Naive B cell (primary cell): ENCODE results near the gene B3GNT3. TPM values are rescaled to one million over a fixed set of nuclear protein-coding genes. Genes with fewer than 3 reads are reported as not detected.

Experiments used
- ATAC-seq, 2 donors: fragments of 150-1000 bp; cut with Tn5 transposase; 2 replicates each; pipeline ENCODE4 v1.10.0; 2021; ENCODE audit warnings: low read depth in 2 of 2, mild to moderate bottlenecking in 2 of 2, moderate library complexity in 2 of 2
- DNase-seq: peaks from one replicate; pipeline ENCODE4 v3.0.0; 2022
- H3K27ac Mint-ChIP-seq, 6 donors: one replicate each; pipeline ENCODE4 v1.8.0; 2020 to 2022; ENCODE audit warnings: mild to moderate bottlenecking in 6 of 6, mixed read lengths in 6 of 6, moderate library complexity in 5 of 6, inconsistent platforms in 2 of 6
- H3K27me3 Mint-ChIP-seq, 3 donors: one replicate each; pipeline ENCODE4 v1.8.0; 2021 to 2022; ENCODE audit warnings: mixed read lengths in 3 of 3, mild to moderate bottlenecking in 1 of 3
- H3K36me3 Mint-ChIP-seq, 2 donors: one replicate each; pipeline ENCODE4 v1.8.0; 2020 to 2022; ENCODE audit warnings: mixed read lengths in 2 of 2, inconsistent platforms in 1 of 2, mild to moderate bottlenecking in 1 of 2
- H3K4me1 Mint-ChIP-seq, 3 donors: one replicate each; pipeline ENCODE4 v1.8.0; 2020 to 2022; ENCODE audit warnings: mixed read lengths in 3 of 3, inconsistent platforms in 1 of 3, mild to moderate bottlenecking in 1 of 3, moderate library complexity in 1 of 3
- H3K4me3 Mint-ChIP-seq, 8 donors: one replicate each; pipeline ENCODE4 v1.8.0; 2020 to 2022; ENCODE audit warnings: mild to moderate bottlenecking in 8 of 8, mixed read lengths in 8 of 8, moderate library complexity in 8 of 8, inconsistent platforms in 2 of 8
- H3K9me3 Mint-ChIP-seq, 7 donors: one replicate each; pipeline ENCODE4 v1.8.0; 2020 to 2022; ENCODE audit warnings: mixed read lengths in 7 of 7, mild to moderate bottlenecking in 5 of 7, inconsistent platforms in 2 of 7, moderate library complexity in 1 of 7
- polyA plus RNA-seq, 6 donors: library from polyadenylated mRNA; unstranded; fragments of 300-500 nt; fragmentation: Illumina TruSeq; gene quantifications; one replicate each; pipeline ENCODE4 v1.2.3, GENCODE V29; 2021; ENCODE audit warnings: low read depth in 6 of 6

Gene B3GNT3
- polyA plus RNA-seq, 6 donors from 2014 or later = not detected

DNA sequence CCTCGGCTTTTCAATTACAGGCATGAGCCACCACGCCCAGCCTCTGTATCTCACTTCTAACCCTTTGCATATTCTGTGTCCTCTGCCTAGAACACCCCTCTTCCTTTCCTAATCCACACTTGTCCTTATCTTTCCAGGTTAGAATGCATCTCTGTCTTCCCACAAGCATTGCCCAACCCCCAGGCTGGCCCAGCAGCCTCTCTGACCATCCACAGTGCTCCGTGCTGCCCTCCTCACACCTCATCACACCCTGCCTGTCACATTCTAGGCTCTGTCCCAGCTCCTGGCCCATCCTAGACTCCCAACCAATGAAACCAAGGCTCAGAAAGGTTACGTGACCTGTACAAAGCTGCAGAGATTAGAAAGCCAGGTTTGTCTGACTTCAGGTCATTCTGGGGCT lies 41.6 kb downstream of the B3GNT3 start:
- Mint-ChIP-seq H3K4me1 (peaks cover 8 to 11% (median 11%) of the 10 kb centered on the region in 3 donors), H3K9me3 (no peaks in the 10 kb centered on the region), H3K4me3 (peak overlapping the region in 1 of 8 donors; percentile 12), H3K36me3 (peaks cover 24 to 45% of the 10 kb centered on the region in 2 donors), H3K27ac (peak overlapping the region in 1 of 6 donors; percentile 92), H3K27me3 (no peaks in the 10 kb centered on the region)
- ATAC-seq (no peak), DNase-seq (no peak)

DNA sequence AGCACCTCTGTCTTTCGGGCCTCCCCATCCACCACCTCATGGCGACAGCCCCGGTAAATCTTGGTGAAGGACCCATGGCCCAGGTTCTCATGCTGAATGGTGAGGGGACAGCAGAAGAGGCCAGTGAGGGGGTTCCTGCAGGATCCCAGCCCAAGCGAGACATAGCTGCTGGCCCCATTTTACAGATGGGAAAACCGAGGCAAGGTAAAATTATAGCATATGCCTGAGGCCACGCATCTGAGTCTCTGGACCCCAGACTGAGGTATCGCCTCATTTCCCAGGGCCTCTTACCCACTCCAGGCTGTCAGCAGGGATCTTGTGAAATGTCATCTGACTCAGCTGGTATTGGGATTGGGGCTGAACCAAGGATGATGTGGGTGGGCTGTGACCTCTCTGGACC lies 43.0 kb downstream of the B3GNT3 start:
- H3K4me3 Mint-ChIP-seq = no peak overlapping the region
- no peaks in the 10 kb centered on the region for H3K27me3 Mint-ChIP-seq
- H3K9me3 Mint-ChIP-seq = no peaks in the 10 kb centered on the region
- H3K4me1 Mint-ChIP-seq = peaks cover 11 to 12% (median 11%) of the 10 kb centered on the region in 3 donors
- no peak for DNase-seq
- ATAC-seq = no peak
- H3K27ac Mint-ChIP-seq = peak overlapping the region in 1 of 6 donors; percentile 90
- peaks cover 20 to 40% of the 10 kb centered on the region in 2 donors for H3K36me3 Mint-ChIP-seq

DNA sequence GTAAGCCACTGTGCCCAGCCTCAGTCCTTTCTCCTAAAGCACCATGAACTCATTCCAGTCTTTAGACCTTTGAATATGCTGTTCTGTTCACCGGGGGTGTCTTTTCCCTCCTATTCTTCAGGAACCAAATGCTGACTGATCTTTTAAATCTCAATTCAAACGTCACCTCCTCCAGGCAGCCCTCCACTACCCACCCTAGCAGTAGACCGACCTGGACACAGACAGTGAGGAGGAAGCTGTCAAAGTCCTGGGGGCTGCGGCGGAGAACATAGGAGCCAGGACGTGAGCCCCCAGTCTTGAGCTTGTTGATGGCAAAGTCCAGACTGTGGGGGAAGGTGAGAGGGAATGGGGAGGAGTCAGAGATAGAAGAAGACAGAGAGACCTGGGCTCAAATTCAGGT lies 45.1 kb downstream of the B3GNT3 start:
- Mint-ChIP-seq H3K36me3 (peaks cover 20 to 38% of the 10 kb centered on the region in 2 donors), H3K27ac (peak overlapping the region in 2 of 6 donors; percentile 19 to 54), H3K4me1 (peaks cover 24 to 26% (median 25%) of the 10 kb centered on the region in 3 donors), H3K27me3 (no peaks in the 10 kb centered on the region), H3K9me3 (no peaks in the 10 kb centered on the region), H3K4me3 (no peak overlapping the region)
- ATAC-seq = no peak
- no peak for DNase-seq

DNA sequence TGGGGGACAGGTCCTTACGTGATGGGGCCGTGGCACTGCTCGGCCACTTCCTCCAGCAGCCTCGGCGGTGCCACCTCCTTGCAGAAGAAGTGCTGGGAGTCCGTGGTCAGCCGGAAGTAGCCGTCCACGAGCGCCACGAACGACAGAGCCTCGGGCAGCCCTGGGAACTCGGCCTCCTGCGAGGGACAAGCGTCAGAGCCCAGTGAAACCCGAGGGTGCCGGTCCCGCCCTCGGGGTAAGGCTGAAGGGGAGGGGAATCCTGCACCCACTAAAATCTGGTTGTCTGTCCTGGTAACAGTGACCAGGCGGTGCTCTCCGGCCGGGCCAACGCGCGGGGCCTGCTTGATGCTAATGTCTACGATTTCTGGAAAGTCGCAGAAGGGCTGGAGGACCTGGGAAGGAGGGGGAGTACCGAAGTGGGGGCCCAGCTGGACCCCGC lies 46.5 kb downstream of the B3GNT3 start:
- Mint-ChIP-seq H3K4me3 (no peak overlapping the region), H3K36me3 (peaks cover 10 to 25% of the 10 kb centered on the region in 2 donors), H3K27ac (peak overlapping the region in 2 of 6 donors; percentile 1 to 94), H3K4me1 (peaks cover 25 to 35% (median 34%) of the 10 kb centered on the region in 3 donors), H3K9me3 (no peaks in the 10 kb centered on the region), H3K27me3 (no peaks in the 10 kb centered on the region)
- ATAC-seq = no peak
- DNase-seq = no peak

DNA sequence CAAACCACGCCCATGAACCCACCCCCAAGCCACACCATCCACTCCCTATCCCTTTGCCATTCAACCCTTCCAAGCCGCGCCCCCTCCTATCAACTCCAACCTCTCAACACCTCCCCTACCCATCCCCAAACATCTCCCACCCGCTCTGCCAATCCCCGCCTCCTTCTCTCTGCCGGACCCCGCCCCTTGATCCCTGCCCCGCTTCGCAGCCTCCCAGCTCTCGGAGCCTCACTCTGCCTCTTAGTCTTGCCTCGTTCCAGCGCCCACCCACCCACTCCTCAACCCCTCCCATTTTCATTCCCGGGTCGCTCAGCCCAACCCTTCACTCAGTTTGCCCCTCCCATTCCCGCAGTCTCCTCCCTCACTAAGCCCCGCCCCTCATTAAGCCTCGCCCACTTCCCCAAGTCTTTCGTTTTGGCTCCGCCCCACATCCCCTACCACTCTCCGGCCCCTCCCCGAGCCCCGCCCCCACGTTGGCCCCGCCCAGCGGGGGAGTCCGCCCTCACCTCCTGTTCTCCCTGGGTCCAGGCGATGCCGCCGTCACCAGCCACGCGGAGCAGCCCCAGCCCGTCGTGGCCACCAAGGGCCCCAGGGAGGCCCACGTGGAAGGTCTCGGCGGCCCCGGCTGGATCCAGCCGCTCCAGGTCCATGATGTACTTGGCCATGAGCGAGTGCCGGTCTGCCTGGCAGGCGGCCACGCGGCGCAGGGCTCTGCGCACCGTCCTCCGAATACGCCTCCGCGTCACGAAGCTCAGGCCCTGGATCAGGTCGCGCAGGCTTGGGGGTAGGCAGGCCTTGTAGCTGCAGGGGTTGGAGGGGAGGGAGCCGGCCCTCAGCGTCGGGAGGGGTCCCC lies 47.1 kb downstream of the B3GNT3 start:
- Mint-ChIP-seq H3K9me3 (no peaks in the 10 kb centered on the region), H3K27me3 (no peaks in the 10 kb centered on the region), H3K36me3 (peaks cover 7 to 18% of the 10 kb centered on the region in 2 donors), H3K4me3 (no peak overlapping the region), H3K4me1 (peaks cover 22 to 39% (median 36%) of the 10 kb centered on the region in 3 donors), H3K27ac (peak overlapping the region in 2 of 6 donors; percentile 75 to 94)
- ATAC-seq (peak in 1 of 2 donors; percentile 25), DNase-seq (no peak)

DNA sequence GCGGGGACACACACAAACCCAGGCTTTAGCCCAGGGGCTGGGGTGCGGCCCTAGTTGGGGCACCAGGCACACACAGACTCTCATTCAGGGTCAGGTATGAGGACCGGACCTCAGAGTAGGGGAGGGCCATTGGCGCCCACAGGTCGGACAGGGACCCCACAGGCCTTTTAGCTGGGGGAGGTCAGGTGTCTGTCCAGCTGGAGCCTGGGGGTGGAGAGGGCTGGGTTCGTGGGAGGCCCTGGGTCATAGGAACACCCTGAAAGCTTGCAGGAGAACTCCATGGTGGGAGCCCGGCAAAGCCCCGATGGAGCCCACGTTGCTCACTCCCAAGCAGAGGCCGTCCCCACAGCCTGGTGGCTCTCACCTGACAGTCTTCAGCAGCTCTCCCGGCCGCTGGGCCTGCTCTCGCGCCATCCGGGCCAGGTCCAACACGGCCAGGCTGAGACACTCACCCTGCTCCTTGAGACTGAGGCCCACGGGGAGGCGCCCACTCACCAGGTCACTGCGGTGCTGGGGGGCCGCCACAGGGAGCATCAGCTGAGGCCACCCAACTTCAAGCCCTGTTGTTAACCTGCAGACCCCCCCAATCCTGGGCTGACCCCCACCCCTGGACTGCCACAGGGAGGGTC lies 47.8 kb downstream of the B3GNT3 start:
- no peak overlapping the region for H3K27ac Mint-ChIP-seq

DNA sequence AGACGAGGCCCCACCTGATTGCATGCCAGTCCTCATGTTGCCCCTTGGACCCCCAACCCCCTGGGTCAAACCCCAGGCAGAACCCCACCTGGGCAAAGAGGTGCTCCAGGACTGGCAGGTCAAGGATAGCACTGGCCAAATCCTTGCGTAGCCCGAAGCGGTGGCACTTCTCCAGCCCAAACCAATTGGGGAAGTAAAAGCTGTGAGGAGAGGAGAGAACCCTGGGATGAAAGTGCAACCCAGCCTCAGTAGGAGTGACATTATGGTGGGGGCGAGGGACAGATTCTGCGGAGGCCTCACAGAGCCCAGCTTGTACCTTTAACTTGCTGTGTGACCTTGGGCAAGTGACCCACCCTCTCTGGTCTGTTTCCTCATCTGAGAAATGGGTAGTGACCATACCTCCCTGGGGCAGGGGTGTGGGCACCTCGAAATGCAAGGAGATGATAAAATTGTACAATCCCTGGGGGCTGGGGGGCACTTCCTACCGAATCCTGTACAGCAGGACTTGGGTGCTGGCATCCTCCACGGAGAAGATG lies 48.4 kb downstream of the B3GNT3 start:
- ATAC-seq = no peak
- Mint-ChIP-seq H3K4me1 (peaks cover 30 to 51% (median 44%) of the 10 kb centered on the region in 3 donors), H3K36me3 (peaks cover 0 to 9% of the 10 kb centered on the region in 2 donors), H3K9me3 (no peaks in the 10 kb centered on the region), H3K4me3 (peak overlapping the region in 2 of 8 donors; percentile 29 to 41), H3K27ac (no peak overlapping the region), H3K27me3 (no peaks in the 10 kb centered on the region)
- DNase-seq = no peak

More for the DNA sequence above, 47.8 kb downstream of the B3GNT3 start:
- Mint-ChIP-seq H3K36me3 (peaks cover 4 to 13% of the 10 kb centered on the region in 2 donors), H3K27me3 (no peaks in the 10 kb centered on the region), H3K9me3 (no peaks in the 10 kb centered on the region), H3K4me3 (peak overlapping the region in 1 of 8 donors; percentile 41), H3K4me1 (peaks cover 25 to 46% (median 39%) of the 10 kb centered on the region in 3 donors)
- ATAC-seq (no peak), DNase-seq (no peak)

DNA sequence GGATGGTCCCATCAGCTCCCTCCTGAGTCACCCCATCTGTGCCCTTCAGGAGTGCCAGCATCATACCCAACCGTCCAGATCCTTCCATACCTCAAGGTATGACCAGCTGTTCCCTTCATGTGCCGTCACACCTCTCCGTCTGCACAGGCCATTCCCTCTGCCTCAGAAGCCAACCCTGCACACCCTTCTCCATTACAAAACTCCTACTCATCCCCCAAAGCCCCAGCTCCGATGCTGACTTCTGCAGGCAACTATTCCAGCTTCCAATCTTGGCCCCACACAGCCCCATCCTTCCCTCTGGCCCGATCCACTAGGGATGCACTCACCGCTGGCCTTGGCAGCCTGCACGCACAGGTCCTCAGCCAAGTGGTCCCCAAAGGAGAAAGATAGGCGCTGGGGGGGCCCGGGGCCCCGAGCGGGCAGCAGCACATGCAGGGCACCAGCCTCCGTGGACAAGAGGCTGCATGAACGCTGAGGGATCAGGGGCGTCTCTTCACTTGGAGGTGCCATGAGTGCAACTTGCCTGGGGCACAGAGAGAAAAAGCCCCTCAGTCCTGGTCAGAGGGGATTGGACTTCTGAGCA lies 49.1 kb downstream of the B3GNT3 start:
- peak overlapping the region in 1 of 8 donors; percentile 53 for H3K4me3 Mint-ChIP-seq
- H3K27ac Mint-ChIP-seq = peak overlapping the region in 1 of 6 donors; percentile 82
- ATAC-seq (no peak), DNase-seq (no peak)
- H3K36me3 Mint-ChIP-seq = peaks cover 0 to 9% of the 10 kb centered on the region in 2 donors
- no peaks in the 10 kb centered on the region for H3K9me3 Mint-ChIP-seq
- H3K4me1 Mint-ChIP-seq = peaks cover 36 to 57% (median 51%) of the 10 kb centered on the region in 3 donors
- no peaks in the 10 kb centered on the region for H3K27me3 Mint-ChIP-seq

DNA sequence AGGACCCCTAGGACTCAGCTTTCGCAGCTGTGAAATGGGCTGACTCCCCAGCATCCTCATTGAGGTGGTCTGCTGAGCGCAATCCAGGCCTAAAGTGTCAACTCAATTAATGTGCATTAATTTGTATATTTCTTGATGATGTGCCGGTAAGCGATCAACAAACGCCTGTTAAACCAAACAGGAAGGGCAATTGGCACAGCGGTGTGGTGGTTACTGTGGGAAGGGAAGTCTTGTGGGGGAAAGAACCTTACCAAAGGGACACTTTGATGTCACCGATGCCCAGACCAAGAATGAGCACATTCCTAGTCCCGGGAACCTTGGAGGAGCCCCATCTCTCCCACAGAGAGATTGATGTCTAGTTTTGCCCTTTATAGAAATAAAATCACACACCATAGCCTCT lies 51.2 kb downstream of the B3GNT3 start:
- H3K4me1 Mint-ChIP-seq = peaks cover 50 to 71% (median 64%) of the 10 kb centered on the region in 3 donors
- ATAC-seq (no peak), DNase-seq (no peak)
- no peaks in the 10 kb centered on the region for H3K9me3 Mint-ChIP-seq
- H3K36me3 Mint-ChIP-seq = peaks cover 0 to 3% of the 10 kb centered on the region in 2 donors
- H3K27me3 Mint-ChIP-seq = no peaks in the 10 kb centered on the region
- peak overlapping the region; percentile 68 to 97 (median 91) for H3K27ac Mint-ChIP-seq
- peak overlapping the region; percentile 60 to 95 (median 91) for H3K4me3 Mint-ChIP-seq

DNA sequence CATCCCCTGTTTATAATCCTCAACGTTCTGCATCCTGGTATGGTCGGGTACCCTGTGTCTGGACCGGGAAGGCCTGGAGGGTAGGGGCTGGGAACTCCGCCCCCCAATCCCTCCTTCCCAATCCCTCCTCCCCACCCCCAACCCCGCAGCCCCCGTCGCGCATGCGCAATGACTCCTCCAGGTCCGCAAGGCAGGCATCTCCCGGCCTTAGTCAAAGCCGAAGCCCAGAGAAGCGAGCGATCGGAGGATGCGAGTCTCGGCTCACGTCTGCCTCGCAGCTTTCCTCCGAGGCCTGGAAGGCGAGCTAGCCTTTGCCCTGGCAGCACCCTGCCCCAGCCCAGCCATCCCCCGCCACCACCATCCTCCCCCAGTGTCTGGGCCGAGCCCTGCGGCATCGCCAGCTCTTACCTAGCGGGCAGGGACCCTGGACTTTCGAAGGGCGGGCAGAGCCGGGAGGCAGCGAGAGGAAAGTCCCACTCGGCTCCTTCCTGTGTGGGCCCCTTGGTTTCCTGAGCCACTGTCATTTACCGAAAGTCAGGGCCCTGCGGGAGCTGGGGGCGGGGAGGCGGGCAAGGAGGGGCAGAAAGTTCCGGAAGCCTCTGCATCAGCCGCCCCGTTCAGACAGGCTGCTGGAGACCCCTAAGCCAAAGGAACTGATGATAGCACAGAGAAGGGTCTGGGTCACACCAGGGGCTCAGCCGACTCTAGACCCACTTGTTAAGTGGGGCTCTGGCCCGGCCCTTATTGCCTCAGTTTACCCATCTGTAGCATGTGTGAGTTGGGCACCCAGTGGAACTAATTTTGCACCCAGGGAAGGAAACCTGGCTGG lies 52.8 kb downstream of the B3GNT3 start, which contains the start of gene JAK3:
JAK3 (minus strand) TSS at position 445 of the 829 bp plus-strand sequence. CDS start 3,565 bp downstream, outside the sequence.
- Mint-ChIP-seq H3K4me3 (peak within 1 kb of the TSS; percentile 82 to 95 (median 92)), H3K9me3 (no peaks in the 10 kb centered on the region), H3K27me3 (no peaks in the 10 kb centered on the region), H3K4me1 (peaks cover 54 to 85% (median 72%) of the 10 kb centered on the region in 3 donors), H3K36me3 (no peaks in the 10 kb centered on the region), H3K27ac (peak within 1 kb of the TSS; percentile 92 to 99 (median 96))
- DNase-seq (peak; percentile 77), ATAC-seq (peak; percentile 81 to 83)

DNA sequence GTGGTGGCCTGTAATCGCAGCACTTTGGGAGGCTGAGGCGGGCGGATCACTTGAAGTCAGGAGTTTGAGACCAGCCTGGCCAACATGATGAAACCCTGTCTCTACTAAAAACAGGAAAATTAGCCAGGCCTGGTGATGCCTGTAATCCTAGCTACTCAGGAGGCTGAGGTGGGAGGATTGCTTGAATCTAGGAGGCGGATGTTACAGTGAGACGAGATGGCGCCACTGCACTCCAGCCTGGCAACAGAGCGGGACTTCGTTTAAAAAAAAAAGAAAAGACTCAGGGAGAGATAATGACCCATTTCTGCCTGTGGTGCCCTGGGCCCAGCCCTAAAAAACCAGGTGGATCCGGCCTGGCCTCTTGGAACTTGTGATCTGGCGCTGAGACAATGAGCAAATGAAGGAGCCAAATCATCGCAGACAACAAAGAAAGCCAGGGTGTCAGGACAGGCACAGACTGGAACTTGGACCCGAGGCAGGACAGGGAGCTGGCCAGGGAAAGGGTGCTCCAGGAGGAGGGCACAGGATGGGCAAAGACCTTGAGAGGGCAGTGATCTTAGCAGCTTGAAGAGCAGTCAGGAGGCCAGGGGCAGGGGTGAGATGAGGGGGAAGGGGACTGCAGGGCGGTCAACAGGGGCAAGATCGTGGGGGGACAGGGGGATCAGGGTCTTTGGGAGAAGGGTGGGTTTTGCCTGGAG lies 53.8 kb downstream of the B3GNT3 start:
- Mint-ChIP-seq H3K36me3 (no peaks in the 10 kb centered on the region), H3K9me3 (no peaks in the 10 kb centered on the region), H3K4me1 (peaks cover 49 to 81% (median 70%) of the 10 kb centered on the region in 3 donors), H3K27me3 (no peaks in the 10 kb centered on the region), H3K4me3 (peak overlapping the region; percentile 82 to 95 (median 92)), H3K27ac (peak overlapping the region; percentile 92 to 99 (median 96))
- ATAC-seq (no peak), DNase-seq (no peak)

DNA sequence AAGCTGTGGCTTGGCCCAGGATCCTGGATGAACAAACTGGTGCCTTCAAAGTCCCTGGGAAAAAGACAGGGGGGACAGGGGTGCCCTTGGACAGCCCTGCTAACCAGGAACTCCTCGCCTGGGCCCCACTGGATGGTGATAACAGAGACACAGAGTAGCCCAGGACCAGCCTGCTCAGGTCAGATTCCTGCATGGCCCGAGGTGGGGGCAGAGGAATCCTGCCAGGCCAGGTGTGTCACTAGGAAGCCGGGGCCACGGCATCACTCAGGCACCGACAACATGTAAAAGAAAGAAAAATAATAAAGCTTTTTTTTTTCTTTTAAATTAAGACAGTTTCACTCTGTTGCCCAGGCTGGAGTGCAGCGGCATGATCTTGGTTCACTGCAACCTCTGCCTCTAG lies 59.1 kb downstream of the B3GNT3 start:
- peaks cover 0 to 4% (median 0%) of the 10 kb centered on the region in 3 donors for H3K27me3 Mint-ChIP-seq
- no peaks in the 10 kb centered on the region for H3K9me3 Mint-ChIP-seq
- H3K27ac Mint-ChIP-seq = peak overlapping the region in 1 of 6 donors; percentile 67
- DNase-seq = no peak
- no peaks in the 10 kb centered on the region for H3K36me3 Mint-ChIP-seq
- H3K4me3 Mint-ChIP-seq = peak overlapping the region in 1 of 8 donors; percentile 47
- ATAC-seq = no peak
- peaks cover 28 to 43% (median 36%) of the 10 kb centered on the region in 3 donors for H3K4me1 Mint-ChIP-seq
